ENCODE data around the gene LYPLAL1.

Gene LYPLAL1

DNA sequence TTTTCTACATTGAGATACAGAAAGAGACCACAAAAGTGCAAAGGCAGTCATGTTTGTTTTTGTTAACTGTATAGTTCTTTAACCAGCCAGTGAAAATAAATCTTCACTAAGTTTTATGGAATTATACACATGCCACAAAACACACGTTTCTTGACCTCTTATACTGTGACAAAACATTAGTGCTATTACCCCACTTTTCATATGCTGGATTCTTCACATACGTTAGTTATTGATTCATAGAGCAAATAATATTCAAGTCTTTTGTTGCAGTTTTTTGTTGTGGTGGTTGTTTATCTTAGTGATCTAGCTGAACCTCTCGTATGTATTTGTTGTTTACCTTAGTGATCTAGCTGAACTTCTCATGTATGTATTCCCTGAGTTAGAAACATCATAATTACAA is 28.0 kb downstream of the LYPLAL1 start:
- no peak overlapping the region for H3K4me3 ChIP-seq (replicated peaks; ENCODE audit: low read depth, low read length)
- TF ChIP-seq CTCF (IDR thresholded peaks at IDR 0.05; ENCODE audit: low read depth, low read length, missing control alignments), result no peak
- DNase-seq (ENCODE audit: extremely low read depth, low read depth), result no peak

DNA sequence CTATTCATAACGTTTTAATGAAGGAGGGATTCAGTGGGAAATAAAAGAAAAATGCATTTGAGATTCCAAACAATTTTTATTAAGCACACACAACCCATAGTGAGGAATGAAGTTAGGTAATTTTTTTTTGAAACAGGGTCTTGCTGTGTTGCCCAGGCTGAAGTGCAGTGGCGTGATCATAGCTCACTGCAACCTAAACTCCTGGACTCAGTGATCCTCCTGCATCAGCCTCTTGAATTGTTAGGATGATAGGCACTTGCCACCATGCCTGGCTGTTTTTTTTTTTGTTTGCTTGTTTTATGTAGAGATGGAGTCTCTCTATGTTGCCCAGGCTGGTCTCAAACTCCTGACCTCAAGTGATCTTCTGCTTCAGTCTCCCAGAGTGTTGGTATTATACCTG is 28.9 kb downstream of the LYPLAL1 start:
- no peak overlapping the region for H3K4me3 ChIP-seq (replicated peaks; ENCODE audit: low read depth, low read length)
- TF ChIP-seq CTCF (IDR thresholded peaks at IDR 0.05; ENCODE audit: low read depth, low read length, missing control alignments), result no peak
- DNase-seq (ENCODE audit: extremely low read depth, low read depth), result no peak

DNA sequence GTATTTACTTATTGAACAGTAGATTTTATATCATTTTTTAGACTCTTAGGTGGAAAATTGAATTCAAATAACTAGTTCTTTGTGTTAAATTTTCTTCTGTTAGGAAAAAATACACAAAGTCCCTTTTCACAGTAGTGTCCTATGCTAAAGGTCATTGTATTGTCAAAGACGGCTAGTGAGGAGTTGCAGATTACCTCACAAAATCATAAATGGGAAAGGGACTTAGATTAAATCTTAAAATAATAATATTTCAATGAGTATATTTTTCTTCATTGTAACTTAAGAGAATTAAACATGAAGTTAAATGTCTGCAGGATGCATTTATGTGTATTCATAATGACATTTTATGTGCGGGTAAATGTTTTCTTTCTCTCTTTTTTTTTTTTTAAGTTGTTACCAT is 32.7 kb downstream of the LYPLAL1 start:
- no peak for TF ChIP-seq CTCF (IDR thresholded peaks at IDR 0.05; ENCODE audit: low read depth, low read length, missing control alignments)
- DNase-seq (ENCODE audit: extremely low read depth, low read depth), result no peak
- no peak overlapping the region for H3K4me3 ChIP-seq (replicated peaks; ENCODE audit: low read depth, low read length)

- DNase-seq (ENCODE audit: extremely low read depth, low read depth), result no peak
- no peak for TF ChIP-seq CTCF (IDR thresholded peaks at IDR 0.05; ENCODE audit: low read depth, low read length, missing control alignments)
- H3K4me3 ChIP-seq (replicated peaks; ENCODE audit: low read depth, low read length), result no peak overlapping the region
These were observed 35.9 kb downstream of the LYPLAL1 start for GRCh38 chr1:219209578-219209977.

GRCh38 chr1:219210067-219210466 is 36.4 kb downstream of the LYPLAL1 start:
- no peak overlapping the region for H3K4me3 ChIP-seq (replicated peaks; ENCODE audit: low read depth, low read length)
- no peak for TF ChIP-seq CTCF (IDR thresholded peaks at IDR 0.05; ENCODE audit: low read depth, low read length, missing control alignments)
- DNase-seq (ENCODE audit: extremely low read depth, low read depth), result no peak

- TF ChIP-seq CTCF (IDR thresholded peaks at IDR 0.05; ENCODE audit: low read depth, low read length, missing control alignments), result no peak
These were observed 41.8 kb downstream of the LYPLAL1 start for GRCh38 chr1:219215477-219215876.

GRCh38 chr1:219220945-219221344 is 47.3 kb downstream of the LYPLAL1 start:
- DNase-seq (ENCODE audit: extremely low read depth, low read depth), result no peak
- no peak overlapping the region for H3K4me3 ChIP-seq (replicated peaks; ENCODE audit: low read depth, low read length)
- TF ChIP-seq CTCF (IDR thresholded peaks at IDR 0.05; ENCODE audit: low read depth, low read length, missing control alignments), result no peak

More at GRCh38 chr1:219215477-219215876, 41.8 kb downstream of the LYPLAL1 start:
- DNase-seq (ENCODE audit: extremely low read depth, low read depth), result no peak
- H3K4me3 ChIP-seq (replicated peaks; ENCODE audit: low read depth, low read length), result no peak overlapping the region

Data from HFF-Myc (cell line).